Endothelial cell of hepatic sinusoid (primary cell): ENCODE measurements around the gene HOPX.
"Not testable (repeated sequence)": the region's sequence is repeated elsewhere in the genome, so short reads cannot be mapped to it uniquely, and the experiment has no call there.

ENCODE experiments used
- in situ Hi-C: cut with HindIII; loops from 2 replicates; pipeline ENCODE4 v1.10.0; 2017; ENCODE audit warnings: low sequenced_read_pairs

The HOPX gene

GRCh38 chr4:56655627-56656345 is 25.3 kb downstream of the HOPX start:
- in situ Hi-C loops: no loop called here

GRCh38 chr4:56655209-56655626 is 25.9 kb downstream of the HOPX start:
- in situ Hi-C loops: no loop called here

GRCh38 chr4:56654238-56654632 is 26.9 kb downstream of the HOPX start:
- in situ Hi-C loops: no loop called here

GRCh38 chr4:56653461-56654237 is 27.4 kb downstream of the HOPX start:
- in situ Hi-C loops: no loop called here

GRCh38 chr4:56652196-56652595 is 28.9 kb downstream of the HOPX start:
- in situ Hi-C loops: no loop called here

GRCh38 chr4:56651056-56651350 is 30.1 kb downstream of the HOPX start:
- in situ Hi-C loops: no loop called here

GRCh38 chr4:56650262-56651055 is 30.6 kb downstream of the HOPX start:
- in situ Hi-C loops: no loop called here

GRCh38 chr4:56649445-56650261 is 31.4 kb downstream of the HOPX start:
- in situ Hi-C loops: no loop called here

- in situ Hi-C loops: no loop called here
Measured at GRCh38 chr4:56648824-56649151, 32.3 kb downstream of the HOPX start.

GRCh38 chr4:56648021-56648823 is 32.9 kb downstream of the HOPX start:
- in situ Hi-C loops: no loop called here

- in situ Hi-C loops: no loop called here
Measured at GRCh38 chr4:56646341-56646740, 34.8 kb downstream of the HOPX start.

GRCh38 chr4:56643596-56643995 is 37.5 kb downstream of the HOPX start:
- in situ Hi-C loops: no loop called here

GRCh38 chr4:56641494-56642051 is 39.5 kb downstream of the HOPX start:
- in situ Hi-C loops: no loop called here

- in situ Hi-C loops: no loop called here
Measured at GRCh38 chr4:56640621-56641493, 40.2 kb downstream of the HOPX start.

- in situ Hi-C loops: no loop called here
Measured at GRCh38 chr4:56637791-56638190, 43.3 kb downstream of the HOPX start.

- in situ Hi-C loops: no loop called here
Measured at GRCh38 chr4:56637154-56637553, 43.9 kb downstream of the HOPX start.

- in situ Hi-C loops: not testable (repeated sequence)
Measured at GRCh38 chr4:56634954-56635353, 46.1 kb downstream of the HOPX start.

- in situ Hi-C loops: no loop called here
Measured at GRCh38 chr4:56633486-56633885, 47.6 kb downstream of the HOPX start.
